Activated T-cell treated with anti-CD3 and anti-CD28 coated beads, Interleukin-2, amount 50 U/mL, for 1 hour (primary cell): Measurements from ENCODE around the gene HACL1.

ENCODE experiments used
- DNase-seq: peaks from one replicate; pipeline ENCODE4 v3.0.0-alpha.2; 2020

HACL1 gene

GRCh38 chr3:15522016-15522415 is 79.4 kb downstream of the HACL1 start:
- no peak for DNase-seq

GRCh38 chr3:15521573-15521965 is 79.8 kb downstream of the HACL1 start, which contains the start of gene COLQ:
Gene COLQ, minus strand, starts transcription at chr3:15521706. Its CDS starts 81 bp downstream, at chr3:15521625.
- no peak for DNase-seq

- DNase-seq: no peak
Measured at GRCh38 chr3:15520804-15521572, 80.4 kb downstream of the HACL1 start.

GRCh38 chr3:15520185-15520584 is 81.2 kb downstream of the HACL1 start:
- no peak for DNase-seq

- DNase-seq: no peak
Measured at GRCh38 chr3:15519096-15519495, 82.3 kb downstream of the HACL1 start.

- DNase-seq: no peak
Measured at GRCh38 chr3:15514663-15515340, 86.6 kb downstream of the HACL1 start.

GRCh38 chr3:15513810-15514662 is 87.3 kb downstream of the HACL1 start:
- DNase-seq: no peak

GRCh38 chr3:15513116-15513515 is 88.3 kb downstream of the HACL1 start:
- DNase-seq: no peak

GRCh38 chr3:15512166-15512565 is 89.2 kb downstream of the HACL1 start:
- no peak for DNase-seq

GRCh38 chr3:15511156-15511555 is 90.2 kb downstream of the HACL1 start:
- DNase-seq: no peak
